Cardiac fibroblast (primary cell): ENCODE results near the gene HS2ST1.
A peak's percentile ranks its signal among the peaks of the same experiment; 100 is the strongest.

ENCODE experiments used
- DNase-seq, 2 donors: peaks; one replicate each; pipeline versions ENCODE4 v3.0.0 to v3.0.0-alpha.2; 2010; ENCODE audit warnings: low read depth in 2 of 2
- H3K4me3 ChIP-seq, 2 donors: replicated peaks in 1 of 2; 1 replicate in 1 of 2; 2 replicates in 1 of 2; pipeline ENCODE4 v1.5.1; 2011; ENCODE audit warnings: low read depth in 2 of 2, low read length in 2 of 2, mild to moderate bottlenecking in 2 of 2, moderate library complexity in 1 of 2
- TF ChIP-seq, protein P1 (sequence below): IDR thresholded peaks from one replicate; pipeline ENCODE4 v1.5.1; 2011; ENCODE audit warnings: low read depth, mild to moderate bottlenecking, low read length, inconsistent platforms

Gene HS2ST1

DNA sequence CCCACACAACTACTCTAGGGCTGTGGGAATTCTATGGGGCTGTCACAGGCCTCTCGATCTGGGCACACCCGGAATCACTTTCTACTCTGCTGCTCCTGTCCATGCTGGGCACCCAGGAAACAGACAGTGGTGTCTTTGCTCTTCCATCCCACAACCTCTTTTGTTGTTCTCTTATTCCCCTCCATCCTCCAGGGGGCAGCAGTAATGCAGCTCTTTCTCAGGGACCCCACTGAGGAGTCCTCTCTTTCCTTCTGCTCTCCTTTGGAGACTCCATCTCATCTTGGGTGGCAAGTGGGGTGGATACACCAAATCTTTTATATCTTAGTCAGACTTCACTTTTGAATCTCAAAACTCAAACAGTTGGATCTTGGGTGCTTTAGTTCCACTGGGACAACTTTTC, 206.3 kb downstream of the HS2ST1 start:
- TF ChIP-seq, protein P1, sequence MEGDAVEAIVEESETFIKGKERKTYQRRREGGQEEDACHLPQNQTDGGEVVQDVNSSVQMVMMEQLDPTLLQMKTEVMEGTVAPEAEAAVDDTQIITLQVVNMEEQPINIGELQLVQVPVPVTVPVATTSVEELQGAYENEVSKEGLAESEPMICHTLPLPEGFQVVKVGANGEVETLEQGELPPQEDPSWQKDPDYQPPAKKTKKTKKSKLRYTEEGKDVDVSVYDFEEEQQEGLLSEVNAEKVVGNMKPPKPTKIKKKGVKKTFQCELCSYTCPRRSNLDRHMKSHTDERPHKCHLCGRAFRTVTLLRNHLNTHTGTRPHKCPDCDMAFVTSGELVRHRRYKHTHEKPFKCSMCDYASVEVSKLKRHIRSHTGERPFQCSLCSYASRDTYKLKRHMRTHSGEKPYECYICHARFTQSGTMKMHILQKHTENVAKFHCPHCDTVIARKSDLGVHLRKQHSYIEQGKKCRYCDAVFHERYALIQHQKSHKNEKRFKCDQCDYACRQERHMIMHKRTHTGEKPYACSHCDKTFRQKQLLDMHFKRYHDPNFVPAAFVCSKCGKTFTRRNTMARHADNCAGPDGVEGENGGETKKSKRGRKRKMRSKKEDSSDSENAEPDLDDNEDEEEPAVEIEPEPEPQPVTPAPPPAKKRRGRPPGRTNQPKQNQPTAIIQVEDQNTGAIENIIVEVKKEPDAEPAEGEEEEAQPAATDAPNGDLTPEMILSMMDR = peak; percentile 40
- no peak for DNase-seq
- no peak overlapping the region for H3K4me3 ChIP-seq

DNA sequence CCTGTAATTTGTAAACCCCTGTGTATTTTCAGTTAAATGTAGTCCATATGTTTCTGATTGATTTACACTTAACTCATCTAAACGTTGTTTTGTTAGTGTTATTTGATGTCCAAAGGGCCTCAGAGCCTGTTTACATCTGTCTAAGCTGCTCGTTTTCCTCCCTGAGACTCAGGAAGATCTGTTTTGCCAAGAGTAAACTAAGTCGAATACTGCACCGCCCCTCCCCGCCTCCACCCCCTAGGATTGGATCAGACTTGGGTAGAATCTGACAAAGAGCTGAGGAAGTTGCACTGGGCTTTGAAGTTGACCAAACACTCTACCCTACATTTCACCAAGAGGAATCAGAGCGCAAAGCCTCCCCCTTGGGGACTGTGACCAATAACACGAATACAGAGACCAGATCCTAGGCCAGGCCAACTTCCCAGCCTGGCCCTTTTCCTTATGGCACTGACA, 207.3 kb downstream of the HS2ST1 start:
- TF ChIP-seq, protein P1 = no peak

DNA sequence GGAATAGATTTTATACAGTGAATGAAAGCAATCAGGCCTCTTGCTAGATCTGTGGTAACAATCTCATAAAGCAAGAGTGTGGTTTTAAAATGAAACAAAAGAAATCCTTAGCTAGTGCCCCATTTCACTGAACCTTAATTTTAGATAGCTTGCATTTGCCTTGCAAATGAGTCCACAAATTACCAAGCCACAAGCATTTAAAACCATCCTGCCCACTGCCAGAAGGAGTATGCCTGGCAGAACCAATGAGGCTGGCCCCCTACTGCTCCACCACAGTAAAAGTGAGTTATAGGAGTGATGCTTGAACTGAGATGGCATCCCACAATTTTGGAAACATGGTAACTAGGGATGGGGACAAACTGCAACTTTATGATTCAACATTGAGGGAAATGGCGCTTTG, 207.8 kb downstream of the HS2ST1 start:
- H3K4me3 ChIP-seq = no peak overlapping the region
- DNase-seq = no peak
- TF ChIP-seq, protein P1 = no peak

More for the DNA sequence above, 207.3 kb downstream of the HS2ST1 start:
- DNase-seq = no peak
- no peak overlapping the region for H3K4me3 ChIP-seq

DNA sequence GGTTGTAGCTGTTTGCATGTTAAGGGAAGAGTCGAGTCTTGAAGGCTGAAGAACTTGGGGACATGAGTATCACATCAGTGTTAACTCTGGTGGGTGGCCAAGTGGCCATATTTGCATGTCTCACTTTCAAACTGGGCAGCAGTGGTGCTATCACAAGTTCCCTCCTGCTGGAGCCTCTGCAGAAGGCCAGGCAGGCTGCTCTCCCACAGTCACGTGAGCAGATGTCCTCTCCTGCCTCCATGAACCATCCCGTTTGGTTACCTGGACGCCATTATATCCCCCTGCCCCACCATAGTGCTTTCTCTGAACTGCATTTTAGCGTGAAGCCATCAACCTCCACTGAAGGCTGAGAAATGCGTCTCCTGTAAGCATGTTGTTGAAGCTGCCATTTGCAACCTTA, 209.2 kb downstream of the HS2ST1 start:
- TF ChIP-seq, protein P1 = no peak
- DNase-seq = no peak

DNA sequence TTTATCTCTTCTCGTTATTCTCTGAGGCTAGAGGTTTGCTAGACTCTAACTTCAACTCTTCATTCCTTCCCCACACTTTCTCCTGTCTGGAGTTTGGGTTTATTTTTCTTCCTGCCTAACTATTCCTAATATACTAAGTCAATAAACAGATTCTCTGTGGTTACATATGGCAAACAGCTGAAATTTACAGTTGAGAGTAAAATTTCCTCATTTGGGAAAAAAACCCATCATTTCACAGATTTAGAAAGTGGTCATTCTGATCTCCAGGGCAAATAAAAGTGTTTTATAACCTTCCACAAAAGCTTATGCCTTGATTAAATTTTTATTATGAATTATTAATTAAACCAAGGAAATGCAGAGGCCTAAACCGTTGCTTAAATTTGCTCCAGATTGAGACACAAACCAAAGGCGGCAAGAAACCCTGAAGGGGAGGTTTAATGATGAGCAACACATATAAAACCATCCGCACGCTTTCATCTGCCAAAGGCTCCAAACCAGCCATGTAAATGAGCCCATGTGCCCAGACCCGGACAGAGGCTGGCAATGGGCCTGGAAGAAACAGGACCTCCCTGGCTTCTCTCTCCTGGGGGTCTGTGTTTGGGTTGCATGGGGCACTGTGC, 212.6 kb downstream of the HS2ST1 start:
- no peak for DNase-seq
- no peak overlapping the region for H3K4me3 ChIP-seq
- TF ChIP-seq, protein P1 = no peak

More for the DNA sequence above, 209.2 kb downstream of the HS2ST1 start:
- H3K4me3 ChIP-seq = no peak overlapping the region

DNA sequence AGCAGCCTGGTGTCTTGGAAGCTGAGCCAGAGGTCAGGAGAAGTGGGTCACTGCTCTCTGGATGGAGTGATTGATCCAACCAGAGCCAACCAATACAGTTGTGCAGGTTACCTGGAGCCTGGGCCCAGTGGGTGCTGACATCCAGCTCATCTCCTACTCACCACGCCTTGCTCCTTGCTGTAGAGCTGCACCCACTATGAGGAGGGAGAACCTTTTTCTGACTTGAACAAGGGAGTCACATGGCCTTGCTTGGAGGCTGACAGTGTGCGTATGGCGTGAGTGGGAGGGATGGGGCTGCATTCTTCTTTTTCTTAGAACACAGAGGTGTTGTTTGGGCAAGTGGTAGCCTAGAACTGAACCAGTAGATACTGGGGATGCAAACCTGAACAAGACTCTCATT, 213.1 kb downstream of the HS2ST1 start:
- TF ChIP-seq, protein P1 = no peak
- DNase-seq = no peak
- H3K4me3 ChIP-seq = no peak overlapping the region

DNA sequence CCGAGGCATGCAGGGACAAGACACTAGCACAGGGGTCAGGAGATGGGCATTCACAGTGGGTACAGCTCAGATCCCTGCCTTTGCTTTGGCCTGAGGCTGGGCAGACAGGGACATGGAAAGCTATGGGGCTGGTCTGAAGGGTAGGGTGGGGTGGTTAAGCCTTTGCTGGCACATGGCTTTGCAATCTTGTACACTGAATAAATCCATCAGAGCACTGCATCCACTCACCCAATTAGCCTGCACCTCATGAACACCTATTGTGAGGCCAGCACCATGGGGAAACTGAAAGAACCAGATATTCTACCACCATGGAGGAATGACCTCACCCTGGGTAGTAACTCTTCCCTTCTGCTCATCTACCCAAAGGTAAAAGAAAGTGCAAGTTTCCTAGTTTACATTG, 214.6 kb downstream of the HS2ST1 start:
- TF ChIP-seq, protein P1 = no peak
- DNase-seq = no peak
- no peak overlapping the region for H3K4me3 ChIP-seq
